ENCODE data around the gene POLR1E.

DNA sequence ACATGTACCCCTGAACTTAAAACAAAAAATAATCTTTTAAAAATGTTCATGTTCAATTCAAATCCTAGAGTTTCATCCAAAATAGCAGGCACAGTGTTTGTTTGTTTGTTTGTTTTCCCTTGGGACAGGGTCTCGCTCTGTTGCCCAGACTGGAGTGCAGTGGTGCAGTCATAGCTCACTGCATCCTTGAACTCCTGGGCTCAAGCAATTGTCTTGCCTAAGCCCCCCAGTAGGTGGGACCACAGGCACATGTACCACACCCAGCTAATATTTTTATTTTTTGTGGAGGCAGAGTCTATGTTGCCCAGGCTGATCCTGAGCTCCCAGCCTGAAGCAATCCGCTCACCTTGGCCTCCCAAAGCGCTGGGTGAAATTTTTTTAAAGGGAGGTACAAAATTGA lies 5.0 kb upstream of the POLR1E start:
- TF ChIP-seq, protein P1, sequence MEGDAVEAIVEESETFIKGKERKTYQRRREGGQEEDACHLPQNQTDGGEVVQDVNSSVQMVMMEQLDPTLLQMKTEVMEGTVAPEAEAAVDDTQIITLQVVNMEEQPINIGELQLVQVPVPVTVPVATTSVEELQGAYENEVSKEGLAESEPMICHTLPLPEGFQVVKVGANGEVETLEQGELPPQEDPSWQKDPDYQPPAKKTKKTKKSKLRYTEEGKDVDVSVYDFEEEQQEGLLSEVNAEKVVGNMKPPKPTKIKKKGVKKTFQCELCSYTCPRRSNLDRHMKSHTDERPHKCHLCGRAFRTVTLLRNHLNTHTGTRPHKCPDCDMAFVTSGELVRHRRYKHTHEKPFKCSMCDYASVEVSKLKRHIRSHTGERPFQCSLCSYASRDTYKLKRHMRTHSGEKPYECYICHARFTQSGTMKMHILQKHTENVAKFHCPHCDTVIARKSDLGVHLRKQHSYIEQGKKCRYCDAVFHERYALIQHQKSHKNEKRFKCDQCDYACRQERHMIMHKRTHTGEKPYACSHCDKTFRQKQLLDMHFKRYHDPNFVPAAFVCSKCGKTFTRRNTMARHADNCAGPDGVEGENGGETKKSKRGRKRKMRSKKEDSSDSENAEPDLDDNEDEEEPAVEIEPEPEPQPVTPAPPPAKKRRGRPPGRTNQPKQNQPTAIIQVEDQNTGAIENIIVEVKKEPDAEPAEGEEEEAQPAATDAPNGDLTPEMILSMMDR (IDR thresholded peaks at IDR 0.05), result no peak
- TF ChIP-seq POLR2A (IDR thresholded peaks at IDR 0.05), result no peak
